Measurements from ENCODE around the gene CCDC138.

Gene CCDC138

GRCh38 chr2:108829578-108830310, 43.2 kb downstream of the CCDC138 start:
- DNase-seq (ENCODE audit: low read depth): no peak

GRCh38 chr2:108833219-108833618, 46.6 kb downstream of the CCDC138 start:
- DNase-seq (ENCODE audit: low read depth): no peak

GRCh38 chr2:108834620-108835019, 48.0 kb downstream of the CCDC138 start:
- DNase-seq (ENCODE audit: low read depth): no peak

- no peak for DNase-seq (ENCODE audit: low read depth)
These were observed 48.5 kb downstream of the CCDC138 start for GRCh38 chr2:108835040-108835439.

GRCh38 chr2:108837198-108837597, 50.6 kb downstream of the CCDC138 start:
- DNase-seq (ENCODE audit: low read depth): no peak

- DNase-seq (ENCODE audit: low read depth): no peak
These were observed 54.9 kb downstream of the CCDC138 start for GRCh38 chr2:108841506-108841905.

- DNase-seq (ENCODE audit: low read depth): no peak
These were observed 59.4 kb downstream of the CCDC138 start for GRCh38 chr2:108845923-108846322.

GRCh38 chr2:108847000-108847399, 60.4 kb downstream of the CCDC138 start:
- DNase-seq (ENCODE audit: low read depth): no peak

- DNase-seq (ENCODE audit: low read depth): no peak
These were observed 65.8 kb downstream of the CCDC138 start for GRCh38 chr2:108852375-108852774.

GRCh38 chr2:108853421-108853820, 66.8 kb downstream of the CCDC138 start:
- DNase-seq (ENCODE audit: low read depth): no peak

- DNase-seq (ENCODE audit: low read depth): no peak
These were observed 67.9 kb downstream of the CCDC138 start for GRCh38 chr2:108854484-108854883.

GRCh38 chr2:108855194-108855593, 68.6 kb downstream of the CCDC138 start:
- no peak for DNase-seq (ENCODE audit: low read depth)

- no peak for DNase-seq (ENCODE audit: low read depth)
These were observed 72.3 kb downstream of the CCDC138 start for GRCh38 chr2:108858894-108859293.

- DNase-seq (ENCODE audit: low read depth): no peak
These were observed 79.5 kb downstream of the CCDC138 start for GRCh38 chr2:108866041-108866440.

- DNase-seq (ENCODE audit: low read depth): no peak
These were observed 82.3 kb downstream of the CCDC138 start for GRCh38 chr2:108868911-108869310.

- no peak for DNase-seq (ENCODE audit: low read depth)
These were observed 83.0 kb downstream of the CCDC138 start for GRCh38 chr2:108869542-108869941.

- no peak for DNase-seq (ENCODE audit: low read depth)
These were observed 83.6 kb downstream of the CCDC138 start for GRCh38 chr2:108870069-108870644.

GRCh38 chr2:108877506-108877905, 90.9 kb downstream of the CCDC138 start:
- no peak for DNase-seq (ENCODE audit: low read depth)

- DNase-seq (ENCODE audit: low read depth): no peak
These were observed 91.7 kb downstream of the CCDC138 start for GRCh38 chr2:108878276-108878675.

GRCh38 chr2:108884619-108885018, 98.0 kb downstream of the CCDC138 start:
- no peak for DNase-seq (ENCODE audit: low read depth)

GRCh38 chr2:108889907-108890306, 103.3 kb downstream of the CCDC138 start:
- no peak for DNase-seq (ENCODE audit: low read depth)

GRCh38 chr2:108893277-108893676, 106.7 kb downstream of the CCDC138 start:
- no peak for DNase-seq (ENCODE audit: low read depth)

- DNase-seq (ENCODE audit: low read depth): no peak
These were observed 108.2 kb downstream of the CCDC138 start for GRCh38 chr2:108894766-108895165.

- no peak for DNase-seq (ENCODE audit: low read depth)
These were observed 108.6 kb downstream of the CCDC138 start for GRCh38 chr2:108895188-108895587.
